ACC112 (cell line): ENCODE data around the gene HSPA4.
"Not testable (repeated sequence)": the region's sequence is repeated elsewhere in the genome, so short reads cannot be mapped to it uniquely, and the experiment has no call there.

Source experiments
- H2AFZ ChIP-seq: fragments of 200-600 bp; sonication (generic); one replicate; pipeline ENCODE4 v1.6.0; 2017; ENCODE audit warnings: antibody characterized with exemption, low read length; ENCODE audit not compliant: unreplicated experiment
- H3K27ac ChIP-seq: fragments of 200-600 bp; sonication (generic); 2 replicates; pipeline ENCODE4 v1.5.1; 2014; ENCODE audit warnings: low read depth, mild to moderate bottlenecking, antibody characterized with exemption, low read length, moderate library complexity
- H3K27me3 ChIP-seq: fragments of 200-600 bp; sonication (generic); 2 replicates; pipeline ENCODE4 v1.6.1; 2014; ENCODE audit warnings: mild to moderate bottlenecking, antibody characterized with exemption, low read length, moderate library complexity, mixed read lengths; ENCODE audit not compliant: insufficient read depth
- H3K36me3 ChIP-seq: fragments of 200-600 bp; sonication (generic); 2 replicates; pipeline ENCODE4 v1.6.1; 2016; ENCODE audit warnings: mild to moderate bottlenecking, antibody characterized with exemption, low read length, moderate library complexity, mixed read lengths; ENCODE audit not compliant: insufficient read depth
- H3K4me1 ChIP-seq: fragments of 200-600 bp; sonication (generic); one replicate; pipeline ENCODE4 v1.6.1; 2016; ENCODE audit warnings: low read length, mixed read lengths; ENCODE audit not compliant: insufficient read depth, unreplicated experiment, control insufficient read depth
- H3K4me3 ChIP-seq: fragments of 200-600 bp; sonication (generic); 2 replicates; pipeline ENCODE4 v1.5.1; 2014; ENCODE audit warnings: mild to moderate bottlenecking, low read depth, low read length
- H3K79me2 ChIP-seq: fragments of 200-600 bp; sonication (generic); one replicate; pipeline ENCODE4 v1.6.0; 2016; ENCODE audit warnings: low read length; ENCODE audit not compliant: control insufficient read depth, unreplicated experiment, insufficient read depth

Gene HSPA4

DNA sequence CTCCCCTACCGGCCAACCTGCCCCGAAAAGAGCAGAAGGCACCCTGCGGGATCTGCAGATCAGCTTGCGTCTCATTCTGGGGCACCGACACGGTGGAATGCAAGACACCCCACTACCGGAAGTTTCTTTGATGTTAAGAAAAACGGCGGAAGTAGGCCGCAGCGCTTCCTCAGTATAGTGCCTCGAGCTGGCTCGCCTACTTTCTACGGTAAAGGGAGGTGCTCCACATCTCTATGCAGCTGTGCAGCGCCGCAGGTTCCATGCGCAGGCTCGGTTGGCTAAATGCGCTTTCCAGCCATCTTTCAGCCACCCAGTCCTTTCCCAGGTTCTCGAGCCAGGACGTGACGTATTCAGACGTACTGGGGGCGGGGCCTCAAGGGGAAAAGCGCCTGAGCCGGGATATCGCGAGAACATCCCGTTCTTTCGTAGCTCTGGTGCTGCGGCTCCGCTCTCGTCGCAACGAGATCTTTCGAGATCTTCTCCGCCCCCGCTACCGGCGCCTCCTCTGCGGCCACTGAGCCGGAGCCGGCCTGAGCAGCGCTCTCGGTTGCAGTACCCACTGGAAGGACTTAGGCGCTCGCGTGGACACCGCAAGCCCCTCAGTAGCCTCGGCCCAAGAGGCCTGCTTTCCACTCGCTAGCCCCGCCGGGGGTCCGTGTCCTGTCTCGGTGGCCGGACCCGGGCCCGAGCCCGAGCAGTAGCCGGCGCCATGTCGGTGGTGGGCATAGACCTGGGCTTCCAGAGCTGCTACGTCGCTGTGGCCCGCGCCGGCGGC, at the start of gene HSPA4:
Gene HSPA4, plus strand, starts transcription at position 472 of the 775 bp plus-strand sequence. Its CDS starts 238 bp downstream, at position 710.
- peak within 1 kb of the TSS; percentile 88 for H3K27ac ChIP-seq
- peak within 1 kb of the TSS; percentile 77 for H2AFZ ChIP-seq
- H3K4me3 ChIP-seq: peak within 1 kb of the TSS; percentile 99
- H3K4me1 ChIP-seq: peaks cover 25% of the 10 kb centered on the region
- H3K27me3 ChIP-seq: no peaks in the 10 kb centered on the region
- H3K36me3 ChIP-seq: no peaks in the 10 kb centered on the region
- peaks cover 59% of the 10 kb centered on the region for H3K79me2 ChIP-seq

DNA sequence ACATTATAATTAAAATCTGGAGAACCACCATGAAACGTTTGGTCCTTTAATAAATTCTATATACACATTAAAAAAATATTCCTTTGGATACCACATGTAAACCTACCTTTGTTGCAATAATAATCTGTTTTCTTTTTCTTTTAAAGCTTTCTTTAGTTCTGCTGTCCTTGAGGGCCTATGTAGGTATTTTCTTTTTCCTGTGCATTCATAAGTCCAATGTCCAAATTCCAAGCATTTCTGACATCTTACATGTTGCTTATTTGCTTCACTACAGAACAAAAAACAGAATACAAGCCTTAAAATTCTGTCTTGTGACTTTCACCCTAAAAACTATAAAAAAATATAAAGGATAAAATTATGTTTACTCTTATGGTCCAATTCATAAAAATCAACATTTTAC, 45.2 kb upstream of the HSPA4 start:
- H3K79me2 ChIP-seq: peaks cover 3% of the 10 kb centered on the region
- no peak overlapping the region; the same call in 1 of the 2 replicates for H3K27ac ChIP-seq
- peaks cover 3% of the 10 kb centered on the region for H3K4me1 ChIP-seq
- no peak overlapping the region for H2AFZ ChIP-seq
- no peak overlapping the region for H3K4me3 ChIP-seq
- no peaks in the 10 kb centered on the region for H3K27me3 ChIP-seq
- H3K36me3 ChIP-seq: peaks cover 5% of the 10 kb centered on the region

DNA sequence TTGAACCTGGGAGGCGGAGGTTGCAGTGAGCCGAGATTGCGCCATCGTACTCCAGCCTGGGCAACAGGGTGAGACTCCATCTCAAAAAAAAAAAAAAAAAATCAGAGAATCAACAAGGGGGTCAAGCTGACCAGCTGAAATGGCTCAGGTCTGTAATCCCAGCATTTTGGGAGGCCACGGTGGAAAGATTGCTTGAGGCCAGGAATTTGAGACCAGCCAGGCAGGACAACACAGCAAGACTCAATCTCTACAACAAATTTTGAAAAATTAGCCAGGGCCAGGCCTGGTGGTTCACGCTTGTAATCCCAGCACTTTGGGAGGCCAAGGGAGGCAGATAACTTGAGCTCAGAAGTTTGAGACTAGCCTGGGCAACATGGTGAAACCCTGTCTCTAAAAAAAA, 43.4 kb upstream of the HSPA4 start:
- not testable (repeated sequence) for H3K79me2 ChIP-seq, H3K36me3 ChIP-seq, H3K27me3 ChIP-seq, H2AFZ ChIP-seq, H3K4me3 ChIP-seq, H3K27ac ChIP-seq, H3K4me1 ChIP-seq

DNA sequence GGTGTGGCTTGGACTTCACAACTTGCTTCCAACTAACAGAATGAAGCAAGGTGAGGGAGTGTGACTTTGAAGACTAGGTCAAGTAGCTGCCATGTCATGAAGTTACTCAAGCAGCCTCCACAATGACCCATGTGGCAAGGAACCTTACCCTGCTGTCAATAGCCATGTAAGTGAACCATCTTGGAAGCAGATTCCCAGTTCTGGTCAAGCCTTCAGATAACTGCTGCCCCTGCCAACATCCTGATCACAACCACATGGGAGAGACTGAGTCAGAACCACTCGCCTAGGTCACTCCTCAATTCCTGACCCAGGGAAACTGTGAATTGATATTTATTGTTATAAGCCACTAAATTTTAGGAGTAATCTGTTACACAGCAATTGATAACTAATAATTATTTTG, 36.3 kb upstream of the HSPA4 start:
- no peak overlapping the region for H3K4me3 ChIP-seq
- H3K4me1 ChIP-seq: no peaks in the 10 kb centered on the region
- no peak overlapping the region for H3K27ac ChIP-seq
- no peak overlapping the region for H2AFZ ChIP-seq
- H3K27me3 ChIP-seq: no peaks in the 10 kb centered on the region
- H3K36me3 ChIP-seq: peaks cover 13% of the 10 kb centered on the region
- peaks cover 23% of the 10 kb centered on the region for H3K79me2 ChIP-seq

DNA sequence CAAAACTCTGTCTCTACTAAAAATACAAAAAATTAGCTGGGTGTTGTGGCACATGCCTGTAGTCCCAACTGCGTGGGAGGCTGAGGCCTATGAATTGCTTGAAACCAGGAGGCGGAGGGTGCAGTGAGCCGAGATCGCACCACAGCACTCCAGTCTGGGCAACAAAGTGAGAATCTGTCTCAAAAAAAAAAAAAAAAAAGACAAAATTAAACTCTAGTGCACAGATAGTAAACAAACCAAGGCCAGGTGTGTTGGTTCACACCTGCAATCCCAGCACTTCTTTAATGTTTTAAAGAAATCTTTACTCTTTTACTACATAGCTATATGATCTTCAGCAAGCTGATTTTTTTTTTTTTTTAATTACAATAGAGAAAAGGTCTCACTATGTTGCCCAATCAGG, 33.8 kb upstream of the HSPA4 start:
- peaks cover 18% of the 10 kb centered on the region for H3K36me3 ChIP-seq
- H3K27ac ChIP-seq: no peak overlapping the region
- H3K79me2 ChIP-seq: peaks cover 36% of the 10 kb centered on the region
- no peaks in the 10 kb centered on the region for H3K4me1 ChIP-seq
- H2AFZ ChIP-seq: no peak overlapping the region
- no peak overlapping the region for H3K4me3 ChIP-seq
- no peaks in the 10 kb centered on the region for H3K27me3 ChIP-seq

DNA sequence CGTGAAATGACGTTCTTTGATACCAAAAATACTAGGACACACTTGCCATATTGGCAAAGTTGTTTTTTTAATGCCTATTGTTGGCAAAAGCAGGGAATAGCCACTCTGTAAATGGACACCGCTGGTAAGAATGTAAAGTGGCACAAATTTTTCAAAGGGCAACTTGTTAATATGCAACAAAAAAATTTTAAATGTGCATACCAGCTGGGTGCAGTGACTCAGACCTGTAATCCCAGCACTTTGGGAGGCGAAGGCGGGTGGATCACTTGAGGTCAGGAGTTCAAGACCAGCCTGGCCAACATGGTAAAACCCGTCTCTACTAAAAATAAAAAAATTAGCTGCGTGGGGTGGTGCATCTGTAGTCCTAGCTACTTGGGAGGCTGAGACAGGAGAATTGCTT, 32.3 kb upstream of the HSPA4 start:
- not testable (repeated sequence) for H3K4me1 ChIP-seq, H3K27ac ChIP-seq, H3K4me3 ChIP-seq, H3K27me3 ChIP-seq, H2AFZ ChIP-seq
- peaks cover 51% of the 10 kb centered on the region for H3K79me2 ChIP-seq
- H3K36me3 ChIP-seq: peaks cover 20% of the 10 kb centered on the region

DNA sequence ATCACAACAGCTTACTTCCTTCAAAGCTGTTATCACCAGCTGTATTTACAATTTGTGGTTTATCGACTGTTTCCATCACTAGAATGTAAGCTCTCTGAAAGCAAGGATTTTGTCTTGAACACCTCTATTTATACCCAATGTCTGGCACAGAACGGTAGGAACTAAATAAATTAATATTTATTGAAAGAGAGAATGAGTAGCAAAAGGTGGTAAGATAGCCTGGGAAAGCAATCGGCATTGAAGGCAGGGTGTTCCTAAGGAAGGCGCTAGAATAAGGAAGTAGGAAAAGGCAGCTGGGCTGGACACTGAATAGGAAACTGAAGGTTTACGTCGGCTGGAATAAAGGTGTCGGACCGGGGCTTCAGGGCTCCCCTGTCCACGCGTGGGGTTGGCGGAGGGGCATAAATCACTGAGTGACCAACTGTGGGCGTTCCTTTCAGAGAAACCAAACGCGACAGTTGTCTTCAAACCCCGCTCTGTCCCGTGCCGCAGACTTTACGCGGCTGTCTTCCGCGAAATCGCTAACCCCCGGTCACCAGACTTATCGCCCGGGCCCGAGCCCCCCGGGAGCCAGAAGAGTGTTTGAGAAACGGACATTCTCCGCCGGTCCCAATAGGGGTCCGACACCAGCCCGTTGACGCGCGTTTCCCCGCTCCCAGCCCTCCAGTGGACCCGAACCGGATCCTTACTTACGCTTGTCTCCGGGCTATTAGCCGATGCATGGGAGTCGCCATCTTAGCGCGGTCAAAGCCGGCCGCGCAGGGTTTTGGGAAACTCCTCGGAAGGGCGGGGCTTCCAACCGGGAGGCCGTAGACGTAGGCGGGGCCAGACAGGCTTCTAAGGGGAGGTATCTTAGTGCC, 25.8 kb upstream of the HSPA4 start, which contains the start of gene ZCCHC10:
Gene ZCCHC10, minus strand, starts transcription at position 746 of the 860 bp plus-strand sequence. Its CDS starts 12 bp downstream, at position 734.
- H3K4me1 ChIP-seq: no peaks in the 10 kb centered on the region
- H3K27me3 ChIP-seq: no peaks in the 10 kb centered on the region
- H3K36me3 ChIP-seq: peaks cover 6% of the 10 kb centered on the region; the same call in 1 of the 2 replicates
- peaks cover 34% of the 10 kb centered on the region for H3K79me2 ChIP-seq
- H2AFZ ChIP-seq: peak within 1 kb of the TSS; percentile 99
- peak within 1 kb of the TSS; percentile 81 for H3K27ac ChIP-seq
- H3K4me3 ChIP-seq: peak within 1 kb of the TSS; percentile 83

DNA sequence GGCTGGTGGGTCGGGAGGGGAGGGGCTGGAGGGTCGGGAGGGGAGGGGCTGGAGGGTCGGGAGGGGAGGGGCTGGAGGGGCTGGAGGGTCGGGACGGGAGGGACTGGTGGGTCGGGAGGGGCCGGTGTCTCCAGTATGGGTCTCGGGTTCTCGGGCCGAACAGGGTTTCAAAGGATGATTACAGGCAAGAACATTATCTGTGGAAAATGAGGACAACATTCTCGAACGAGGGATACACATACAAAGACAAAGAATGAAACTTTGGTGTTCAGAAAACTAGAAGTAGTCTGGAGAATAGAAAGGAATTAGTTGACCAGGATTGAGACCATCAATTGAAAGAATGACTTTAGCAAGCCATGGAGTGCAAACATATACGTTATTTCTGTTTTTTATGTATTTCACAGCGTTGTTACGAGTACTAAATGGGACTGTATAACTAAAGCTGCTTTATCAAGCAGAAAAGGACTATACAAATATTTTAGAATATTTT, 25.1 kb upstream of the HSPA4 start:
- Histone ChIP-seq H3K79me2 (peaks cover 29% of the 10 kb centered on the region), H3K27ac (peak overlapping the region; percentile 16; the same call in 1 of the 2 replicates), H2AFZ (peak overlapping the region; percentile 99), H3K36me3 (peaks cover 6% of the 10 kb centered on the region; the same call in 1 of the 2 replicates), H3K27me3 (no peaks in the 10 kb centered on the region), H3K4me1 (no peaks in the 10 kb centered on the region), H3K4me3 (peak overlapping the region; percentile 83)

DNA sequence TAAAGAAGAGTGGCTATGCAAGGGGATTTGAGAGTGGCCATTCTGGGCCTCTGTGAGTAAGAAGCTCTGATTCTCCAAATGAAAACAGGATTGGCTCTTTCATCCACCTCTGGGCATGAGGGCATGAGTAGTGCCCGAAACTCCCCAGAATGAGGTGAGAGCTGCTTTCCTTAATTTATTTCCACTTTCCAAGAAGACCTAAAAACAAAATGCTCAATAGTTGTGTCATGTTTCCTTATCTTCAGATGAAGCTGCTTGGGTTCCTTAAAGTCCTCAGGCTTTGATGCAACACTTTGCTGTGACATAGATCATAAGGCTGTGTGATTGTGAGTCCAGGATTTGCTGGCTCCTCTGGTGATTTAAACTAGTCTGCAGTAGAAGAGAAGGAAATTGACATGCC, 22.4 kb upstream of the HSPA4 start:
- H3K4me1 ChIP-seq: no peaks in the 10 kb centered on the region
- H3K36me3 ChIP-seq: no peaks in the 10 kb centered on the region
- no peak overlapping the region for H2AFZ ChIP-seq
- H3K27me3 ChIP-seq: no peaks in the 10 kb centered on the region
- no peak overlapping the region for H3K27ac ChIP-seq
- H3K79me2 ChIP-seq: peaks cover 7% of the 10 kb centered on the region
- H3K4me3 ChIP-seq: no peak overlapping the region

DNA sequence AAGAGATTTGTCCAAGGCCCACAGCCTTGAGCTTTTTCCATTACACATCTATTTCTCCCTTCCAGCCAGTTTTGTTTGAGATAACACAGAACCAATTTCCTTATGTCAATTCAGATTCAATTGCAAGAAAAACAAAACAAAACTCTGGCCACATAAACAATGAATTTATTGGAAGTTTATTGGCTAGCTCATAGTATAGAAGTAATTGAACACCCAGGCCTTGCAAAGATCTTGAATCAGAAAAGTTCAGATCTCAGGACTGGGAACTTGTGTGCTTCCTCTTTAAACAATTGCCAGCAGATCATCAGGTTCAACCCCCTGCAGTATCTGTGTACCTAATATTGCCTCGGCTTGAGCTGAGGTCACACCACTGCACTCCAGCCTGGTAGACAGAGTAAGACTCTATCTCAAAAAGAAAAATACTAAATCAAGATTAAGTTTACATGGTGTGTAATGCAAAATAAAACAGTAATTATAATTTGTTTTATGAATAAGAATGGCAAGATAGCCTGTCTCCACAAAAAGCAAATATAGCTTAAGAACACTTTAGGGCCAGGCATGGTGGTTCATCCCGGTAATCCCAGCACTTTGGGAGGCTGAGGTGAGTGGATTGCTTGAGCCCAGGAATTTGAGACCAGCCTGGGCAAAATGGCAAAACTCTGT, 21.3 kb upstream of the HSPA4 start:
- Histone ChIP-seq H3K4me3 (no peak overlapping the region), H3K36me3 (no peaks in the 10 kb centered on the region)

More for the DNA sequence above, 21.3 kb upstream of the HSPA4 start:
- Histone ChIP-seq H3K79me2 (no peaks in the 10 kb centered on the region), H2AFZ (no peak overlapping the region), H3K27me3 (no peaks in the 10 kb centered on the region), H3K4me1 (no peaks in the 10 kb centered on the region), H3K27ac (no peak overlapping the region)
